GM19438 (cell line): Measurements from ENCODE around the gene LRRC74B.
"Not testable (repeated sequence)": the region's sequence is repeated elsewhere in the genome, so short reads cannot be mapped to it uniquely, and the experiment has no call there.

Source experiments
- ATAC-seq: cut with Tn5 transposase; IDR thresholded peaks from one replicate; pipeline ENCODE4 v1.9.1; 2021; ENCODE audit warnings: low read depth; ENCODE audit not compliant: unreplicated experiment

LRRC74B gene

DNA sequence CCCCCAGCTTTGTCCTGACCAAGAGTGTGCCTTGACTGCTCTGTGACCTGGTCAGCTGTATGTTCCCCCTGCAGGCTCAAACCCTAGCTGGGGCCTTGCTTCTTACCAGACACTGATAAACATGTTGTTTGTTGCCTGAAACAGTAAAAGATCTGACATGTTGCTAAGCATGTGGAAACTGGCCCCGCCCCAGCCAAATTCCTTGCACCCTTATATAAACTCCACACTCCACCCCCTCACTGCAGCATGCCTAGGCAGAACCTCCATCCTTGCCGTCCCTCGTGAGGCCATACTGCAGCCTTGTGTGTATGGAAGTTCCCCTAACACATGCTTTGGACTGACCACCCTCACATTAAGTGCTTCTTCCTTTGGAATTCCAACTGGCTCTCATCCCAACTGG, 27.3 kb downstream of the LRRC74B start:
- no peak for ATAC-seq

DNA sequence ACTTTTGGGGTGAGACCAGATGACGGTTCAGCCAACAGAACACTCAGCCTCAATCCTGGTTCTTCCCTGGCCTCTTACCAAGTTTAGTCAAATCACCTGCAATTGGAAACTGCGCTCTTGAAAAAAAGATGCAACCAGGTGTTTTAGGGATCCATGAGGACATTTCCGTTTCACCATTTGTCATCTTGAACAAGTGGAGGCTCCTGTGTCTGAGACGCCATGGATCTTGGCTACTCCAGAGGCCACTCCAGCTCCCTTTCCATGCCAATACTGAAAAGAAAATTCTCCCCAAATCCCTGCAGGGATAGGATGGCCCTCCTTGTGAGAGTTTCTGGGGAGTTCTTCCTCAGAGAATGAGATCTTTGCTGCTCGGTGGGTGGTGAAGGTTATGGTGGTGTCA, 27.7 kb downstream of the LRRC74B start:
- ATAC-seq = no peak

DNA sequence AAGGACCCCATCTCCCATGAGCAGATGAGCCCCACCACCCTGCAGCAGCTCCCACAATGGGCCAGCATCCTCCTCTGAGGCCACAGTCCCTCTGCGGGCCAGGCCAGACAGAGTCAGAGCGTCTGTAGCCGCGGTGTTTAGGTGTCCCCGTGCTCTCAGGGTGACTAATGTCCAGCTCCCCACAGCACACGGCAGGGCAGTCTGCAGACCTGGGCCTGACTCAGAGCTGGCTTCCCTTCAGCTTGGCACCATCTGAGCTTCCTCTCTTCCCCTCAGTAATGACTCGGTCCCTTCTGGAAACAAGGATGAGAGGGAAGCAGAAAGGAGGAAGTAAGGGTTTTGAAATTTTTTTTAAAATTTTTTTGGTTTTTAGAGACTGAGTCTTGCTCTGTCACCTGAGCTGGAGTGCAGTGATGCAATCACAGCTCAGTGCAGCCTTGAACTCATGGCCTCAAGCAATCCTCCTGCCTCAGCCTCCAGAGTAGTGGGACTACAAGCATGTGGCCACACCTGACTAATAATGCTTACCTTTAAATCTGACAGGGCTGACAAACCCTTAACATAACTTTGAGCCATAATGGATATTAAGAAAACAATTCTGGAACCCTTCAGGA, 28.5 kb downstream of the LRRC74B start:
- no peak for ATAC-seq

DNA sequence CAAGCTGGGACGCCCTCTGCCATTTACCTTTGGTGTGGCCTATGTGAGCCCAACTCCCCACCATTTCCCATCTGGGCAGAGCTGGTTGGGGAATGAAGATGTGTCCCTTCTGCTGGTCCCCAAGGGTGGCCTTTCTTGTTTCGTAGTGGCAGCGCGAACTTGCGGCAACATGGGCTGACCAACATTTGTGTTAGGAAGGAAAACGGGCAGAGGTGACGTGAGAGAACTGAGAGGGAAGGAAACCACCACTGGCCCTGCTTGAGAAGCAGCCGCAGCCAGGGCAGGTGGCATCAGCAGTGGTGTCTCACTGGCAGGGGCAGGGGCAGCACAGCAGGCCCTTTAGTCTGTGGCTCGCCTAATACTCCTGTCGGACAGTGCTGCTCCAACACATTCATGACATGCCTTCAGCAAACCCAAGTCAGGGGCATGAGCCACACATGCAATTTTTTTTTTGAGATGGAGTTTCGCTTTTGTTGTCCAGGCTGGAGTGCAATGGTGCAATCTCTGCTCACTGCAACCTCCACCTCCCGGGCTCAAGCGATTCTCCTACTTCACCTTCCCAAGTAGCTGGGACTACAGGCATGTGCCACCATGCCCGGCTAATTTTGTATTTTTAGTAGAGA, 29.9 kb downstream of the LRRC74B start:
- no peak for ATAC-seq

DNA sequence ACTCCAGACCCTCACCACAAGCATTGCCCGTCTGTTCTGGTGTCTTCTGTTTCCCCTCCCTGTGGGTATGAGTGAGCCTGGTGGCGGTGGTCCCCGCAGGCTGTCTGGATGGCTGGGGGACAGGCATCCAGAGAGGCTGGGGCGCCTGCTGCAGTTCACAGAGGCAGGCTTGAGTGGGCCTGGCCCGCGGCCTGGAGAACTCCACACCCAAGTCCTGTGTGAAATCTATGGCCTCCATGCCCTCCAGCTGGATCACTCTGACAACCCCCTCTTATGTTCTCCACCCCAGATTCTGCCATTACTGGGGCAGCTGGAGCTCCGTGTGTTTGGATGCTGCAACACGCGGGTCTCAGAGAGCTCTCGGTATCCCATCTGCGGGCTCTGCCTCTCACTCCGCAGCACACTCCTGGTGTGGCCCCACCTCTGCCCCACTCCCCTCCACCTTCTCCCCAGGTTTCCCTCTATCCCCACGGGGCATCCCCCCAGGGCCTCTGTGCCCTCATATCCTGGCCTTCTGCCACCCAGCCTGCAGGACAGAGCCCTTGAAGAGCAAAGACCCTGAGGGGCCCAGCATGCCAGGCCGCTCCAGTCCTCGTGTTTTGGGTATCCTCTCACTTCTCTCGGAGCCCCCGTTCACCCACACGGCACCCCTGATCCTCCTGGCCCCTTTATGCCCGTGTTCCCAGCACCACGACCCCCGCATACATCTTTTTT, 31.3 kb downstream of the LRRC74B start:
- ATAC-seq = no peak

DNA sequence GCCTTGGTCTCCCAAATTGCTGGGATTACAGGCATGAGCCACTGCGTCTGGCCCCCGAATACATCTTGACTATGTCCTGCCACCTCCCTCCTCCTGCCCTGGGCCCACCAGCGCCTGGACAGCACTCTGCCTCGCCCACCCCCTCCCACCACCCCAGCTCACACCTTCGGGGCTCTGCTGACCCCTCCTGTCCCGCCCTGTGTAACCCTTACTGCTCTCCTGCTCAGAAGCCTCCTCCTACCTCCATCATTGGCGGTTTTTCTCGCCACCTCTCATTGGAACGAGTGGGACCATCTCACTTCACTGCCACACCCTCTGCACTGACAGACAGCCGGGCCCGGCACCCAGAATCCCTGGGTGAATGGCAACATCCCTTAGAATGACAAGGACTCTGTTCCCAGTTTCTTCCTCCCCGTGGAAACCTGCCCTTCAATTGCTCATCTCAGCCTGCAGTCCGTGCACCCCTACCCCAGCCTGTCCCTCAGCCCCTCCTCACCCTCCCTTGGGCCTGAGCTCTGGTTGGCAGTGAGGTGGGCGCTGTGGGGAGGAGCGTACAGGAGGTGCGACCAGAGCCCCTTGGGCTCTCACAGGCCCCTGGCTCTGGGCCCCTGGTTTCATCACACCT, 32.2 kb downstream of the LRRC74B start:
- no peak for ATAC-seq

DNA sequence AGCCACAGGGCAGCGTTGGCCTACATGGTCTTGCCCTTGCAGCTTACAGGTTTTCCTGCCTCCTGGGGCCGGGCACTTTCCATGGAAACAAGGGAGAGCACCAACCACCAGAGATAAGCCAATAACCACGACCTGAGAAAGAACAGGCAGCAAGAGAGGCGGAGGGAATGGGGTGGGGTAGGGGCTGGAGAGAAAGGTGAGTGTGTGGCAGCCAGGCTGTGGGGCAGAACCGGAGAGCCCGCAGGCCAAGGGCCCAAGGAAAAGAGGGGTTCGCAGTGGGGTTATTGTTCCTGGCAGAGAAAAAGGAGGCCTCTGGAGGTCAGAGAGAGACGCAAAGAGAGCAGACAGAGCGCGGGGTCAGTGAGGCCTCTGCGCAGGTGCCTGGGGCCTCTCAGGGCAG, 33.2 kb downstream of the LRRC74B start:
- ATAC-seq = no peak

DNA sequence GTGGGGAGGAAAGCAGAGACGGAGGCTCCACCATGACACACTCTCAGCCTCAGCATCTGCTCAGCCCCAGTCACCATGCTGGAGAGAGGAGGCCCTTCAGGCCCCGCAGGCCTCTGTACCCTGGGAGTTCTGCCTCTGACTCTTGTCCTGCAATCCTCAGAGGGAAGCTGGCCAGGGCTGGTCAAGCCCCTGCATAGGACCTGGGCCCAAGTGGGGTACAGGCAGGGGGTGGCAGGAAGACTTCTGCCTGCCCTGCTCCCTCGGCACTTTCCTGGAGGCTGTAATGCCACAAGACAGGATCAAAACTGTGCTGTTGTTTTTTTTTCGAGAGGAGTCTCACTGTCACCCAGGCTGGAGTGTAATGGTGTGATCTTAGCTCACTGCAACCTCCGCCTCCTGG, 33.7 kb downstream of the LRRC74B start:
- ATAC-seq = no peak

DNA sequence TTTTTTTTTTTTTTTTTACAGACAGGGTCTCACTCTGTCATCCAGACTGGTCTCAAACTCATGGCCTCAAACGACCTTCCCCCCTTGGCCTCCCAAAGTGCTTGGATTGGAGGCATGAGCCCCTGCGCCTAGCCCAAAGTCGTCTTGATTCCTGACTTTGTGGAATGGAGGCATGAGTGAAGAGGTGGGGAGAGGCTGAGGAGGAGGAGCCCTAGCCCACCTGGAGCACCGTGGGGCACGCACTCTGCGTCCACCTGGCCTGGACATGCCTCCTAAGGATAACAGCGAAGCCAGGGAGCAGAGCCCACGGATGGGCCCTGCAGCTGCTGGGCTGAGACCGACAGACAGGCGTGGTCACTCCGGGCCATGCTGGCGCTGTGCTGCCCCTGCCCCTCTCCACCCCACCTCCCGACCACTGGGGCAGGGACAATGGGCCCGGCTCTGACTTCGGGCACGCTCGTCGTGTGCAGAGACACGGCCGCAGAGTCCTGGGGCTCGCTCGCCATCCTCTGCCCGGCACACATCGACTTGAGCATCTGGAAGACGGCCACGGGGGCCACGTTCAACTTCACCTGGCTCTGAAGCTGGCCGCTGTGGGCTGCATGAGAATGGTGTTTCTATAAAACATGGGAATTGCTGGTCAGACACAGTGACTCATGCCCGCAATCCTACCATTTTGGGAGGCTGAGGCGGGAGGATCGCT, 34.8 kb downstream of the LRRC74B start:
- ATAC-seq = no peak

DNA sequence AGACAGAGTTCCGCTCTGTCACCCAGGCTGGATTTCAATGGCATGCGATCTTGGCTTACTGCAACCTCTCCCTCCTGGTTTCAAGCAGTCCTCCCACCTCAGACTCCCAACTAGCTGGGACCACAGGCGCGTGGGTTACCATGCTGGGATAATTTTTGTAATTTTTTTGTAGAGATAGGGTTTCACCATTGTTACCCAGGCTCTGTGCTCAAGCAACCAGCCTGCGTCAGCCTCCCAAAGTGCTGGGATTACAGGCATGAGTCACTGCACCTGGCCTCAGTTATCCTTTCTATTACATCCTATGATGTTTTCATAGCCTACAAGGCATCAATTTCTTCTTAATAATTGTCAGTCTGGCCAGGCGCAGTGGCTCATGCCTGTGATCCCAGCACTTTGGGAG, 36.5 kb downstream of the LRRC74B start:
- ATAC-seq = no peak

DNA sequence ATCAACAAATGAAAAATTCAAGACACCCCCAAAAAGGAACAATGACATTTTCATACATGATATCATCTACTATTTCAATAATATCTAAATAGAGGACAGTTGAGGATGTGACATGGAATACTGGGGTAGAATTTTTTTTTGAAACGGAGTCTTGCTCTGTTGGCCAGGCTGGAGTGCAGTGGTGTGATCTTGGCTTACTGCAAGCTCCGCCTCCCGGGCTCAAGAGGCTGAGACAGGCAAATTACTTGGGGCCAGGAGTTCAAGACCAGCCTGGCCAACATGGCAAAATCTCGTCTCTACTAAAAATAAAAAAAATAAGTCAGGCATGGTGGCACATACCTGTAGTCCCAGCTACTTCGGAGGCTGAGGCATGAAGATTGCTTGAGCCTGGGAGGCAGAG, 41.4 kb downstream of the LRRC74B start:
- no peak for ATAC-seq

DNA sequence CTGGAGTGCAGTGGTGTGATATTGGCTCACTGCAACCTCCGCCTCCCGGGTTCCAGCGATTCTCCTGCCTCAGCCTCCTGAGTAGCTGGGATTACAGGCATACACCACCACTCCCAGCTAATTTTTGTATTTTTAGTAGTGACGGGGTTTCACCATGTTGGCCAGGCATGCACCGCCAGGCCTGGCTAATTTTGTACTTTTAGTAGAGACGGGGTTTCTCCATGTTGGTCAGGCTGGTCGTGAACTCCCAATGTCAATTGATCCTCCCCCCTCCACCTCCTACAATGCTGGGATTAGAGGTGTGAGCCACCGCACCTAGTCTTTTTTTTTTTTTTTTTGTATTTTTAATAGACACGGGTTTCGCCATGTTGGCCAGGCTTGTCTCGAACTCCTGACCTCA, 42.2 kb downstream of the LRRC74B start:
- not testable (repeated sequence) for ATAC-seq

DNA sequence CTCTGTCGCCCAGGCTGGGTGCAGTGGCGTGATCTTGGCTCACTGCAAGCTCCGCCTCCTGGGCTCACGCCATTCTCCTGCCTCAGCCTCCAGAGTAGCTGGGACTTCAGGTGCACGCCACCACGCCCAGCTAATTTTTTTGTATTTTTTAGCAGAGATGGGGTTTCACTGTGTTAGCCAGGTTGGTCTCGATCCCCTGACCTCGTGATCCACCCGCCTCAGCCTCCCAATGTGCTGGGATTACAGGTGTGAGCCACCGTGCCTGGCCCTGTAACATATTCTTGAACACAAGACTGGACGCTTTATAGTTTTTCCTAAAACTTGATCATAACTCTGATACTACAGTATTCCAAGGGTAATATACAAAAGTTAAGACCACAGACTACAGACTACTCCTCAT, 45.5 kb downstream of the LRRC74B start:
- not testable (repeated sequence) for ATAC-seq

DNA sequence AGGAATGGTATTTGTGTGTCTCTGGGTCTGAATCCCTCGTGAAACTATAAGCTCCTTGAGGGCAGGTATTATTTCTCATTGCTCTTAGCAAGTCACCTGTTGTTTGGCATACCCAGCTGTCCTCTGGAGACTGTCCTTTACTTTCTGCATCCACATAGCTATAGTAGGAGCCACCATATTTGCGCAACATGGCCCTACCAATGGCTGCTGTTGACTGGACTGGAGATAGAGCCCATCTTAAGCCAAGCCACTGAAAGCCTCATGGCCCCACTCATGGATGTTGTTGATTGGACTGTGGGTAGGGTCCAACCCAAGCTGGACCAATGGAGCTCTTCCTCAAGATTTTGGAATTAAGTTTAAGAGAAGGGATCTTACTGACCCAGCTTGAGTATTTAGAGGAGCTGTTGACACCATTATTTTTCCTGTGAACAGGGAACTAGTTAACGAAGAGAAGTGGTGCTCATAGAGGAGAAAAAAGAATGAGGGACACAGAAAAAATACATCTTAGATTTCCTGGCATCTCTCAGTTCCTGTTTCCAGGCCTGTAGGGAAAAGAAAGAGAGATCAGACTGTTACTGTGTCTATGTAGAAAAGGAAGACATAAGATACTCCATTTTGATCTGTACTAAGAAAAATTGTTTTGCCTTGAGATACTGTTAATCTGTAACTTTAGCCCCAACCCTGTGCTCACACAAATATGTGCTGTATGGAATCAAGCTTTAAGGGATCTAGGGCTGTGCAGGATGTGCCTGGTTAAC, 47.2 kb downstream of the LRRC74B start:
- ATAC-seq = no peak

DNA sequence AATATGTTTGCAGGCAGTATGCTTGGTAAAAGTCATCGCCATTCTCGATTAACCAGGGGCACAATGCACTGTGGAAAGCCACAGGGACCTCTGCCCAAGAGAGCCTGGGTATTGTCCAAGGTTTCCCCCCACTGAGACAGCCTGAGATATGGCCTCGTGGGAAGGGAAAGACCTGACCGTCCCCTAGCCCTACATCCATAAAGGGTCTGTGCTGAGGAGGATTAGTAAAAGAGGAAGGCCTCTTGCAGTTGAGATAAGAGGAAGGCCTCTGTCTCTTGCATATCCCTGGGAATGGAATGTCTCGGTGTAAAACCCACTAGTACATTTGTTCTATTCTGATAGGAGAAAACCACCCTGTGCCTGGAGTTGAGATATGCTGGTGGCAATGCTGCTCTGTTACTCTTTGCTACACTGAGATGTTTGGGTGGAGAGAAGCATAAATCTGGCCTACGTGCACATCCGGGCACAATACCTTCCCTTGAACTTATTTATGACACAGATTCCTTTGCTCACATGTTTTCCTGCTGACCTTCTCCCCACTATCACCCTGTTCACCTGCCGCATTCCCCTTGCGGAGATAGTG, 47.9 kb downstream of the LRRC74B start:
- ATAC-seq = not testable (repeated sequence)

DNA sequence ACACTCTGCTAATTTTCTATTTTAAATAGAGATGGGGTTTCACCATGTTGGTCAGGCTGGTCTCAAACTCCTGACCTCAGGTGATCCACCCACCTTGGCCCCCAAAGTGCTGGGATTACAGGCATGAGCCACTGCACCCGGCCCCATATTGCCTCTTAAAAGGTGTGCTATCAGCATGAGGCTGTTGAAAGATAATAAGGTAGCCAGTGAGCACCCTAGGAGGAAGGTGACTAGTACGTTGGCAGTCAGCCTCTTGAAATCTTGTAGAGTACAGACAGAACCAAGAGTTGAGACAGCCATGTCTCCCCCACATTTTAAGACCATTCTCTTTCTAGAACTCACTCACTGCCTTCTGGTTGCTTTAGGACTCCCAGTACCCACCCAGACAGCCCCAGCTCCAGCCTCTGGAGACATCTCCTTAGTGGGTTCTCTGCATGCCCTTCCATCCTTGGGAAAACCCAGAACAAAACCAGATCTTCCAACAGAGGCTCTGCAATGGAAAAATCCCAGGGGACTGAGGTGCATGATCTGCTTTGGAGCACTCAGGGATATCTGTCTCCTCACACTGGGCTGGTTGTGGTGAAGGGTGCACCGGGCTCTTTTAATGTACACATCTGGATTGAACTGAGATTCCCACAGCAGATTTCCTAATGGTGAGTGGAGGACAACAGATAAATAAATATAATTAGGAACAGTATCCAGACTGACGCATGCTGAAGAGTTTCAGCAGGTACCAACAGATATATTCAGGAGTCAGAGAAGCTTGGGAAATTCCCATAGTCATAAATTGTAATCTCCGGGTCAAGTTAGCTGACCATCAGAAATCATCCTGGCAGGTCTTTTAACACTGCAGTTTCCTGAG, 49.4 kb downstream of the LRRC74B start:
- ATAC-seq = no peak

DNA sequence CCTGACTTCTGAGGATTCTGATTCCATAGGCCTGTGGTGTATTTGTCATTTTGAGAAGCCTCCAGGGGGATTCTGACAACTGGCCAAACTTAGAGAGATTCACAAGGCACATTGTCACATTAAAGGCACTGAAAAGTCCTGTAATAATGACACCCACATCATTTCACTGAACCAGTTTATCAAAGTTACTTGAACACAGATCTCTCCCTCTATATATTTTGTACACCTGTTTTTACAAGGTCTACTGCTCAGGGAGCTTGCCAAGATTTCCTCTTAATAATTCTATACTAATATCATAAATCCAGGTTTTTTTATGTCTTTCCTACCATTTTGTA, 50.0 kb downstream of the LRRC74B start:
- no peak for ATAC-seq

DNA sequence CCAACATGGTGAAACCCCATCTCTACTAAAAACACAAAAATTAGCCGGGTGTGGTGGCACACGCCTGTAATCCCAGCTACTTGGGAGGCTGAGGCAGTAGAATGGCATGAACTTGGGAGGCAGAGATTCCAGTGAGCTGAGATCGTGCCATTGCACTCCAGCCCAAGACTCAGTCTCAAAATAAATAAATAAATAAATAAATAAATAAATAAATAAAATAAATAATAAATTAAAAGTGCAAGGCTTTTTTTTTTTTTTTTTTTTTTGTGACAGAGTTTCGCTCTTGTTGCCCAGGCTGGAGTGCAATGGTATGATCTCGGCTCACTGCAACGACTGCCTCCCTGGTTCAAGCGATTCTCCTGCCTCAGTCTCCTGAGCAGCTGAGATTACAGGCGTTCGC, 51.1 kb downstream of the LRRC74B start:
- not testable (repeated sequence) for ATAC-seq

DNA sequence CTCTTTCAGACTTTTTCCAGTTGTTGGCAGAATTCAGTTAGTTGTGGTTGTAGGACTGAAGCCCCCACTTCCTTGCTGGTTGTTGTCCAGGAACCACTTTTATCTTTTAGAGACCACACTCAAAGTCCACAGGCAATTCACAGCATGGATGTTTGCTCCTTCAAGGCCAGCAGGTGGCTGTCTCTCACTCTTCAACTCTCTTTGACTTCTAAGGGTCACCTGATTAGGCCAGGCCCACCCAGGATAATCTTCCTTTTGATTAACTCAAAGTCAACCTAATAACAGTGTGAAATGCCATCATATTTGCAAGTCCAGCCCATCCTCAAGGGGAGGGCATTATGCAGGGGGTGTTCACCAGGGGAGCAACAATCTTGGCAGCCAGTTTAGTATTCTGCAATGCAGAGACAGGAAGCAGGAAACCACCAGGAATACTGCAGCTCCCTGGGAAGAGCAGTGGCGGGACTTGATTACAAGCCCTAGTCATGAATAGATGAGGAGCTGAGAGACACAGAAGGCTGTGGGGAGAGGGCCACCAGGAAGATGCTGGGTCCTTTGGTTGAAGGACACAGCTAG, 52.4 kb downstream of the LRRC74B start:
- ATAC-seq = no peak
